Stromal cell of bone marrow (primary cell): ENCODE data around the gene EDEM1.
"Not testable (repeated sequence)": the region's sequence is repeated elsewhere in the genome, so short reads cannot be mapped to it uniquely, and the experiment has no call there.

ENCODE experiments used
- DNase-seq: peaks from one replicate; pipeline ENCODE4 v3.0.0-alpha.2; 2012; ENCODE audit warnings: low read depth

EDEM1 gene

DNA sequence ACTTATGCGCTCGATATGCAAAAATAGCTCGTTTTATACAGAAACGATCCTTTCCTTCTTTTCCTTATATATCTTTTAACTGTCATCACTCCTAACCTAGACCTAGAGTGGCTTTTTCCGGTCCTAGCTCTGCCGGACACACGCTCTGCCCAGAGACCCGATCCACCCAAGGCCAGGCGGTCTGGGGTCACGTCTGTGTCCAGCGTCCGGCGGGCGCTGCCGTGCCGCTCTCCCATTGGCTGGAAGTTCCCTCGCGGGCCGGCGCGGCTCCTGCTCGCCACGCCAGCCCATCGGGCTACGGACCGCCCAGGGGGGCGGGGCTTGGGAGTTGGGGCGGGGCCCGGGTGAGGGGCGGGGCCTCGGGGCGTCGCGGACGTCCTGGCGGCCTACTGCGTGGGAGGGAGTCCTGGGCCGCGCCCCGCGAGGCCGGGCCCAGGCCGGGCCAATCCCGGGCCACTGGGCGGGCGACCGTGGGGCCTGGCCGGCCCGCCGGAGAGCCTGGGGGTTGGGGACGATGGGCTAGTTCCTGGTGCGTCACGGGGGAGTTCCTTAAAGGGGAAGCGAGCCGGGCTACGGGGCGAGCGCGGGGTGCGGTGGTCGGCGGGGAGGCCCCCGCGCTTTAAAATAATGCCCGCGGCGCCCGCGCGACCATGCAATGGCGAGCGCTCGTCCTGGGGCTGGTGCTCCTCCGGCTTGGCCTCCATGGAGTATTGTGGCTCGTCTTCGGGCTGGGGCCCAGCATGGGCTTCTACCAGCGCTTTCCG is at the start of gene EDEM1:
TSS of gene EDEM1 (plus strand) at position 552 of the 764 bp plus-strand sequence. CDS start at position 651, 99 bp downstream.
- peak; percentile 94 for DNase-seq

DNA sequence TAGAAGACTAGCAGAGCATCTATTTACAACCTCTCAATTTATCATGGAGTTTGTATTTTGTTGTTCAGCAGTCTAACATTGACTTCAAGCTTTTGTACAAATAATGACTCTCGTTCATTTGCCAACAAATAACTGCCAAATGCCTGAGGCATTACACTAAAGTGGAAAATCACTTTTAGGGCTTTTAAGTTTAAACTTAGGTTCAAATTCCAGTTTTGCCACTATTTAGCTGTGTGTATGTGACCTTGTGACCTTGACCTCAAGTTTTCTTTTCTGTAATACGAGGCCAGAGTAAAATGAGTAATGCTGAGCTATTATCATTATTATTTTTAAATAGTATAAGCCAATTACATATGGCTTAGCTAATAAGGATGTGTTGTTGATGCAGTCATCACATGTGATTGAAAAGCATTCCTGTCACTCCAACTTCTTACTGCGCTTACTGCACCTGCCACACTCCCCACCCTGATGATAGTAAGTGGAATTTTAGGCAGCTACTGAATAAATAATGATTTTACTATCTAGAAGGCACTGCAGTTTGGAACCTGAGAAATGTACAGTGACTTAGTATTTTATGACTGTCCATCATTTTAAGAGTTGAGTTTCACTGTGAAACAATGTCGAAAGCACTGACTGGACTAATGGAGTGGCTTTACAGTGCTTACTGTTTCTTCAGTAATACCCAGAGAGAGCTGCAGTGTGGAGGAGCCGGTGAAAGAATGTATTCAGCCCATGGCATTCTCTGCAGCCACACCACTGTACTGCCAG is 49.1 kb upstream of the EDEM1 start:
- DNase-seq, result no peak

DNA sequence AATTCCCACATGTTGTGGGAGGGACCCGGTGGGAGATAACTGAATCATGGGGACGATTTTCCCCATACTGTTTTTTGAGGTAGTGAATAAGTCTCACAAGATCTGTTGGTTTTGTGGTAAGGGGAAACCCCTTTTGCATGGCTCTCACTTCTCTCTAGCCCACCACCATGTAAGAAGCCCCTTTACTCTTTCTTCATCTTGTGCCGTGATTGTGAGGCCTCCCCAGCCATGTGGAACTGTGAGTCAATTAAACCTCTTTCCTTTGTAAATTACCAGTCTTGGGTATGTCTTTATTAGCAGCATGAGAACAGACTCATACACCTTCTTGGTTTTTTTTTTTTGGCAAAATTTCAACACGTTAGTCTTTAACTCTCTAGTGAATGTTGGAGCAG is 47.3 kb upstream of the EDEM1 start:
- no peak for DNase-seq

DNA sequence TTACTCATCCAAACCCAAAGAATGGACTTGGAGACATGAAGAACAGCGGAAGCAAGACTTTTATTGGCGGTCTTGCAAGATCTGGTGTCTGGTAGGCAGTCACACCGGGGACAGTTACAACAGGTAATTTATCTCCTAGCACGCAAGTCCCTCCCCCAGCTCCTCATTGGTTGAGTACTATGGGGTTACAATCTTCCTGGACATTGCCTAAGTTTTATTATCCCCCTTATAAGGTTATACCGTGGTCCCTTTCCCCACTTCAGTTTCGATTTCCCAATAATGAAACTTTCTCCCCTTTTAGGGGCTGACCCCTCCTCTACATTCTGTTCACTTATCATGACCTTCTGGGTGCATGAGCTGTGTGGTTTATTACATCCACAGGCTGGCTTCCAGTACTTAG is 46.7 kb upstream of the EDEM1 start:
- no peak for DNase-seq

DNA sequence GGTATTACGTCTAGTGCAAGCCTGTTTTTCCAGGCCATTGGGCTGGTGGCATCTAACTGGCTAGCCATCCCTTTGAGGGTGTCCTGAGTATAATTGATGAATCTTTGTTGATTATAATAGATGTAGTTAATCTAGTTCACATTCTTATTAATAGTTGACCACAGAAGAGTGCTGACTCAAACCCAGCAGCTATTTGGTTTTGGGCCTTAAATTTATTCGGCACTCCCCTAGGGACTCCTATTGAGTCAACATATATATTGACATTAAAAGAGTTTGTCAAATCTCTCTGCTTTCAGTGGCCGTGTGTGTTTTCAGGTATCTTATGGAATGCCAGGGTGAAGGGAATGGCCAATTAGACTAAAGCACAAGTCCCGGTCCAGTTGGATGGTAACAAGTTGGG is 45.7 kb upstream of the EDEM1 start:
- no peak for DNase-seq

DNA sequence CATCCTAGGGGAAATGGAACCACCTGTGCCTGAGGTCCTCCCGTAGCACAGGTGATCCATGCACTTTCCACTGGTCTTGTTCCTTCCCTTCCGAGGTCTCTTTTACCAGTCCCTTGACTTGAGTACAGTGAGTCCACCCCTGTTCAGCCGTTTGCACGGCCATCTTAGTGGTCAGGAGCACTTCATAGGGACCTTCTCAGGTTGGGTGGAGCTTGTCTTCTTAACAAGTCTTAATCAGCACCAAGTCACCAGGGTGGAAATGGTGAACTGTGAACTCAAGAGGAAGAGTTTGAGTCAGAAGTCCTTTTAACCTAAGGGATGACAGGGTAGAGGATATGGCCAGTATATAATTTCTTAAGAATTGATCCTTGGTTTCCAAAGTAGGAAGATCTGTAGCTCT is 44.0 kb upstream of the EDEM1 start:
- no peak for DNase-seq

DNA sequence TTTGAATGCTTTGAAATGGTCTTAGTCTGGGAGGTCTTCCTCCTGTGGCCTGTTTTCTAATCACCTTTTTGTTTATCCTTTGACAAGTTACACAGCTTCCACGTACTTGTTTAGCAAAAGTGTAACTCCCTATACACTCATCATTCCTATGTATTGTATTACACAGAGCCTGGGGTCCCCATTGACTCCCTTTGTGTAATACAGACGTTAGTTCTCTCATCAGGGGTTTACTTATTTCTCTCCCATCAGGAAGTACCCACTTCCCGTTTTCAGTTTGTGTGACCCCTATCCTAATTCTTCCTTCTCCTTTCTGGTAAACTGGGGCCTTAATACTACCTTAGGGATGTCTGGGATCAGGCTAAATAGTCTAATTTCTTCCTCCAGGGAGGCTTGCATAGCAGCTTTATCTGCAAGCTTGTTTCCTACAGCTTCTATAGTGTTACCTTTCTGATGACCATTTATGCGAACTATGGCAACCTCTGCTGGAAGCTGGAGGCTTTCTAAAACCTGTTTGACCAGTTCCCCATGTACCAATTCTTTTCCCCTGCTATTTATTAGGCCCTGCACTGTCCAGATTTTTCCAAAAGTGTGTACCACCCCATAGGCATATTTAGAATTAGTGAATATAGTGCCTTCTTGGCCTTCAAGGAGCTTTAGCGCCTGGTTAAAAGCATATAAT is 43.1 kb upstream of the EDEM1 start:
- no peak for DNase-seq

DNA sequence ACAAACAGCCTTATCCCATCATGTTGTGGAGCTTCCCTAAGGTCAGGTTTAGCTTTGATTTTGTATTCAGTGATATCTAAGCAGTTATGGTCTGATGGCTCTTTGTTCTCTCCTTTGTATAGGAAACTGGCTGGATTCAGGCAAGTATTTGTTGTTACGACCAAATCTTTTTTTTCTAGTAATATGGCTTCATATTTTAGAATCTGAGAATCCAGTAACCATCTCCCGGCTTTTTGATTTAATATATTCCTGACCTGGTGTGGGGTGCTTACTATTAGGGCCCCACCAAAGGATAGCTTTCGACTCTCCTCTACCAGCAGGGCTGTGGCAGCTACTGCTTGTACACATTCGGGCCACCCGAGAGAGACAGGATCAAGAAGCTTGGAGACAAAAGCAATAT is 42.4 kb upstream of the EDEM1 start:
- DNase-seq, result no peak

DNA sequence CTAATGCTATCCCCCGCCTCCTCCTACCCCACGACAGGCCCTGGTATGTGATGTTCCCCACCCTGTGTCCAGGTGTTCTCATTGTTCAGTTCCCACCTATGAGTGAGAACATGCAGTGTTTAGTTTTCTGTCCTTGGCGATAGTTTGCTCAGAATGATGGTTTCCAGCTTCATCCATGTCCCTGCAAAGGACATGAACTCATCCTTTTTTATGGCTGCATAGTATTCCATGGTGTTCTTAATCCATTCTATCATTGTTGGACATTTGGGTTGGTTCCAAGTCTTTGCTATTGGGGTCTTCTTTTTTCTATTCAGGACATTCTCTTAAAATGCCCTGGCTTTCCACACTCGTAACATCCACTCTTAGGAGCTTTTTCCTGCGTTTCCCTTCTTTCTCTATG is 40.4 kb upstream of the EDEM1 start:
- DNase-seq, result not testable (repeated sequence)

DNA sequence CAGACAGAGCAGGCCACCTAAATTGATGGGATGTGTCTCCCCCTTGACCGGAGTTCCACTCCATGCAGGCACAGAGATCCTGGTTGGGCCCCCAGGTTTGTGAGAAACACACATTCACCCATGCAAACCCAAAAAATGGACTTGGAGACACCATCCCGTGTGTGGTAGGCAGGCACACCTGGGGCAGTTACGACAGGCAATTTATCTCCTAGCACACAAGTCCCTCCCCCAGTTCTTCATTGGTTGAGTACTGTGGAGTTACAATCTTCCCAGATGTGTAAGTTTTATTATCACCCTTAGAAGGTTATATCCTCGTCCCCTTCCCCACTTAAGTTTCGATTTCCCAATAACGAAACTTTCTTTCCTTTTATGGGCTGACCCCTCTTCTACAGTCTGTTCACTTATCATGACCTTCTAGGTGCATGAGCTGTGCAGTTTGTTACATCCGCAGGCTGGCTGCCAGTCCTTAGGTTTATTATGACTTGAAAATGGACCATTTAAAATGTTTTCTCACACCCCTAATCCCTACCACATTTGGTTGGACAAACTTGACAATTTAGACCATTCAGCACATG is 38.1 kb upstream of the EDEM1 start:
- DNase-seq, result no peak

DNA sequence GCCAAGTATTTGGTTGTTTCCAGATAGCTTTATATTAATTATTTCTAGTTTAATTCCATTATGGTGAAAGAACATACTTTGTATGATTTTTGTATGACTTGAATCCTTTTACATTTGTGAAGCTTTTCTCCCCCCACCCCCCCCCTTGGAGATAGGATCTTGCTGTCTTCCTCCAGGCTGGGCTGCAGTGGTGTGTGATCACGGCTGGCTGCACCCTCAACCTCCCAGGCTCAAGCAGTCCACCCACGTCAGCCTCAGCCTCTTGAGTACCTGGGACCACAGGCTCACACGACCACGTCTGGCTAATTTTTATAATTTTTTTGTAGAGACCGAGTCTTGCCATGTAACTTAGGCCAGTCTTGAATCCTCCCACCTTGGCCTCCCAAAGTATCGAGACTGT is 35.9 kb upstream of the EDEM1 start:
- no peak for DNase-seq

DNA sequence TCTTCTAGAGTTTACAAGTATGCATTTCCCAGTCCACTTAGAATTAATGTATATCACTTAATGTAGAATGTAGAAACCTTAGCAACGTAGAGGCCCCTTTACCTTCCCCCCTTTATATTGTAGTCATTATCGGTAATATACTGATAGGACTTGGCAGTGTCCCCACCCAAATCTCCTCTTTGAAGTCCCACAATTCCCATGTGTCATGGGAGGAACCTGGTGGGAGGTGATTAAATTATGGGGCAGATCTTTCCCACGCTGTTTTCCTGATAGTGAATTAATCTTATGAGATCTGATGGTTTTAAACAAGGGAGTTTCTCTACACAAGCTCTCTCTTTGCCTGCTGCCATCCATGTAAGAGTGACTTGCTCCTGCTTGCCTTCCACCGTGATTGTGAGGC is 34.4 kb upstream of the EDEM1 start:
- no peak for DNase-seq

DNA sequence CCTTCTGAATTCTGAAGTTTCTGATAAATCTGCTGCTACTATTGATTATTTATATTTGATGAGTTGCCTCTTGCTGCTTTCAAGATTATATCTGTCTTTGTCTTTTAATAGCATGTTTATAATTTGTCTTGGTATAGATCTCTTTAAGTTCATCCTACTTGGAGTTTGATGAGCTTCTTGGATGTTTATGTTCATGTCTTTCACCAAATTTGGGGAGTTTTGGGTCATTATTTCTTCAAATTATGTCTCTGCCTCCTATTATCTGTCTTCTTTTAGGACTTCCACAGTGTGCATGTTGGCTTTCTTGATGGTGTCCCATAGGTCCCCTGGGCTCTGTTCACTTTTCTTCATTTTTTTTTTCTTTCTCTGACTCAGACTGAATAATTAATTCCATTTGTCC is 32.3 kb upstream of the EDEM1 start:
- DNase-seq, result no peak

DNA sequence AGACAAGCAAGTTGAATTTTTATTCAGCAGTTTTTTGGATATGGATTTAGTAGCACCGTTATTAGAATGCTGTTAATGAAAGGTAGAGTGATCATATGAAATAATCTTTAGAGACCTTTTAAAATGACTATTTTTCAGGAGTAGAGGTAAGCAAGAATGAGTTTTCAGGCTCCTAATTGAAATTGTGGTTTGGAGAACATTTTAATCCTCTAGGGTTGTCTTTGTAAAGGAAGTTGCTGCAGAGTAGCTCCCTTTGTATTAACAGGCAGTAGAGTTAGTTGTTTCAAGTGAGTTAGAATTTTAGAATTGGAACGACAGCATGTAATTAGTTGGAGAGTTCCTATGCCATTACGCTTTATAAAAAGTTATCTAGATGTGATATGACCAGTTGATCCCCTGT is 27.2 kb upstream of the EDEM1 start:
- no peak for DNase-seq

DNA sequence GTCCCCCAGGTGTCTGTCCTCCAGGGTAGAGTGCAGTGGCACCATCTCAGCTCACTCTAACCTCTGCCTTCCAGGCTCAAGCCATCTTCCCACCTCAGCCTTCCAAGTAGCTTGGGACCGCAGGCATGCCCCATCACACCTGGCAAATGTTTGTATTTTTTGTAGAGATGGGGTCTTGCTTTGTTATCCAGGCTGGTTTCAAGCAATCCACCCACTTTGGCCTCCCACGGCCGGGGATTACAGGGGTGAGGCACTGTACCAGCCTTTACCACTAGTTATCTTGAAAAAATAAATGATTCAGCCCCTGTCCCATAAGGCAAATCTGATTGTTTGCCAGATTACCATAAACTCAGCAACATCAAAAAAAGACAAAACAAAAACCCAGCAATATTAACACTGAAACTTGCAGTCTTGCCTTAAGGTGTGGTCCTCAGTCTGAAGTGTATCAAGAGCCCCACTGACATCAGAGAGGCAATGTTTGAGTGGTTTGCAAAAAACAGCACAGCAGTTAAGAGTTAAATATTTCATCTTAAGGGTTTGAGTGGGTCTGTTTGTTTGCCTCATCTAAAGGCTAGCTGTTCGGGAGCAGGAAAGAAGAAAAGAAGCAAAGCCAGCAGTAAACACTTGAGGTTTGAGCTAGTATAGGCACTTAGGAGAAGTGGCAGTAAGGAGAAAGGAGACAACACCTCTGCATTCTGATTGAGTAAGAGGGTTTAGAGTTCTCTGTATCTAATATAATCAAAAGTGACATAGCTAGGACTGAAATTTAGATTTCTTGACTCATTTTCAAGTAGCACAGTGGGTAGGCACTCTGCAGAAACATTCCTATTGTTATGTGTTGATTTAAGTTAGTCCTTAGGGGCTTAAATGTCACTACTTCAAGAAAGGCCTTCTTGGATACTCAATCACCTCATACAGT is 26.3 kb upstream of the EDEM1 start:
- DNase-seq, result no peak

DNA sequence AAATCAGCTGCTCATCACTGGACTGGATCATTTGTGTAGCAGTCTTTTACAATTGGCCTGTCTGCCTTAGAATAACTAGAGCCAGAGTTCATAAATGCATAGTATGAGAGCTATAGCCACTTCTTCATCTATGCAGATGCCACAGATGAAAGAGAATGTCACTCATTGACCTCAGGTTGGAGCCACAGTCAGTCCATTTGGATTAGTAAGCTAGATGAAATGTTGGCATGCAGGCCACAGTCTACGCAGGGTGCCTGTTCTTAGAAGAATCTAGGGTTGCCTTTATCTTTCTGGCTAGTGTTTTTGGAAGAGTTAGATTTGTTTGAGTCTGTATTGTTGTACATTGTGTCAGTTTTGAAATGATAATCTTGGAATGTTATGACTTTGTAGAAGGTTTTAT is 25.4 kb upstream of the EDEM1 start:
- no peak for DNase-seq

DNA sequence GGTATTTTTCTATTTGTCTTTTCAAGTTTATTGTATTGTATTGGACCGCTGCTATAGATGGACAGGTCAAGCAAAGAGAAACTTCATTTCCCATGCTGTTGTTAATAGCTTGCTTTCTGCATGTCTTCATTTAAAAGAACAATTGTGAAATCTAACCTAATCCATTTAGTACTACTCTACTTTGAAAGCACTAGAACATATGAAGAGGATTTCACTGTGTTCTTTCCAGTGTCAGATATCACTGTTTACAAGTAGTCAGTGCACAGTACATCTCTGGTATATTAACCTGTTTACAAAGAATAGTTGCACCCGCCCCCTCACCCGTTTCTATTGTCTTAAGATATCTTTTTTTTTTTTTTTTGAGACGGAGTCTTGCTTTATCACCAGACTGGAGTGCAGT is 21.8 kb upstream of the EDEM1 start:
- DNase-seq, result no peak

DNA sequence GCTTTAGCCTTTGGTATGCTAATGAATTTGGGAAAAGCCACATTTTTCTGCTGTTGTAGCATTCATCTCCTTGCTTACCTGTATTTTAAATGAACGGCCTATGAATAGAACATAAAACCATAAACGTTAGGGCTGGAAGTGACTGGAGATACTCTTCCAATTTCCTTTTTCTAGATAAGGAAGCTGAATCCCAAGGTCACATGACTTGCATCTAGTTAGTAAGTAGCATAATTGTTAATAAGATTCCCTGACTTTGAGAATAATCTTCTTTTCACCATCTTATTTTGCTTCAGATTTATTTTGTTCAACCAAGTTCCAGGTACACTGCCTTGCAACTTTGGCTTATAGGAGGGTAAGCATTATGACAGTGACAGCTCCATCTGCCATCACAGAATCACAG is 20.7 kb upstream of the EDEM1 start:
- no peak for DNase-seq

DNA sequence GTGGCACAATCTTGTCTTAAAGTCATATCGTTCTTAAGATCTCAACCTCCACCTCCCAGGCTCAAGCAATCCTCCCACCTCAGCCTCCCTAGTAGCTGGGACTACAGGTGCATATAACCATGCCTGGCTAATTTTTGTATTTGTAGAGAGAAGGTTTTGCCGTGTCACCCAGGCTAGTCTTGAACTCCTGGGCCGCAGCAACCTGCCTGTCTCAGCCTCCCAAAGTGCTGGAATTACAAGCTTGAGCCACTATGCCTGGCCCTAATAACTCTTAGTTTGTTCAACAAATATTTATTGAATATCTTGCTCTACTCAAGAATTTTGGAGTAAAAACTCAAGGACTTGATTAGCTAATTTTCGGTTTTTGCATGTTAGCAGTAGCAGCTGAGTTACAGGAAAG is 19.4 kb upstream of the EDEM1 start:
- DNase-seq, result no peak

DNA sequence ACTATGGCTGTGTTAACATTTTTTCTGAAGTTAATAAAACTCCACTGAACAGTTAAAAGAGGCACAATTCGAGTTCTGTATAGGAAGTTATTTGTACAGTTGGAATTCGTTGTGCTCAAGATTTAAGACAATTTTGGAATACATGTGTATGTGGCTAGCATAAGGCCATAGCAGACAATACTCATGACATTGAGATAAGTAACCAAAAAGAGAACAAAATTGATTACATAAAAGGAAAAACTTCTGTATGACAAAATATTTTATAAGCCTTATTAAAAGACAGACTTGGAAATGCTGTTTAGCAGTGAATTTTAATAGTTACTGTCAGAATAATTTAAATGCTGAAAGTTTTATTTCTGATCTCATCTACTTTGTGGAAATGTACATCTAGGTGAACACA is 17.7 kb upstream of the EDEM1 start:
- DNase-seq, result no peak

DNA sequence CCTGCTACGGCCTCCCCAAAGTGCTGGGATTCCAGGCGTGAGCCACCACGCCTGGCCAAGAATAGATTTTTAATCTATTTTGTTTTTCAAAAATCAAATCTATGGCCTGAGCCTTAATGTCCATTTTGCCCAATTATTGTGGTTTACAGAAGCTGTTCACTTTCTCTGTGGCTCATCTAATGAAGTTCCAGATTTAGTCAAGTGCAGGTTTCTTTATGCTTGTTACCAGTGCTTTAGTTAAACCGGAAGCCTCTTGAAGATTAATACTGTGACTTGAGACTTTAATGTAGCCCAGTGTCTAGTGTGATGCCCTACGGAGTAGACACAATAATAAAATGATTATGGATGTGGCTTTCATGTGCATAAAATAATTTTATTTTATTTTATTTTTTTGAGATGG is 16.5 kb upstream of the EDEM1 start:
- DNase-seq, result no peak

DNA sequence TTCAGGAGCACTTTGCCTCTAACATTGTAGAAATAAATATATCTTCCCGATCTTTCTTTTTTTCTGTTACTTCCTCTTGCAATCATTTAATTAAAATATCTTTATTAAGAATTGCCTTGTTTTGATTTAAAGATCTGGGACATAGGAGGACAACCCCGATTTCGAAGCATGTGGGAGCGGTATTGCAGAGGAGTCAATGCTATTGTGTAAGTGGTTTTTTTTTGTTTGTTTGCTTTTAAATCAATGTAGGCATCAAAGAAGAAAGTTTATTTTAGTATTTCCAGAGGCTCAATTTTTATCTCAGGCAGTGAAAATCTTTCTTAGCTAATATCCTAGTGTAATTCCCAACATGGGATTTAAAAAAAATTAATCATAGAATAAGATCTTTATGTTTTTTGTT is 15.5 kb upstream of the EDEM1 start:
- DNase-seq, result no peak
